GM12891 (cell line): Measurements from ENCODE around the gene CSNK2A1.

Experiments used
- DNase-seq: peaks from one replicate; pipeline ENCODE4 v3.0.0; 2011; ENCODE audit warnings: low spot score; ENCODE audit not compliant: insufficient read length
- FAIRE-seq: peaks from 2 replicates; lab custom pipeline; 2011; peaks lifted over from hg19 to GRCh38; lab: Jason Lieb, UNC
- PAX5 ChIP-seq: IDR thresholded peaks from 2 replicates; pipeline ENCODE4 v1.6.1; 2011; ENCODE audit warnings: low read length, moderate library complexity, mild to moderate bottlenecking; ENCODE audit not compliant: insufficient read depth, severe bottlenecking
- POLR2A ChIP-seq: IDR thresholded peaks from 2 replicates; pipeline ENCODE4 v1.6.1; 2011; ENCODE audit warnings: low read depth, low read length, control low read depth
- POLR2AphosphoS5 ChIP-seq: IDR thresholded peaks from 2 replicates; pipeline ENCODE4 v1.6.1; 2011; ENCODE audit warnings: low read depth, low read length, control low read depth
- POU2F2 ChIP-seq: IDR thresholded peaks from 2 replicates; pipeline ENCODE4 v1.6.1; 2011; ENCODE audit warnings: low read depth, mild to moderate bottlenecking, control low read depth, low read length, moderate library complexity
- SPI1 ChIP-seq: IDR thresholded peaks from 2 replicates; pipeline ENCODE4 v1.6.1; 2011; ENCODE audit warnings: low read depth, low read length, control low read depth
- TAF1 ChIP-seq: IDR thresholded peaks from 2 replicates; pipeline ENCODE4 v1.6.1; 2011; ENCODE audit warnings: low read depth, low read length, control low read depth

The CSNK2A1 gene

GRCh38 chr20:503048-503737 lies 40.4 kb downstream of the CSNK2A1 start:
- no peak for DNase-seq
- TF ChIP-seq SPI1 (no peak), POU2F2 (no peak), PAX5 (no peak), TAF1 (no peak), POLR2AphosphoS5 (no peak), POLR2A (no peak)
- no peak for FAIRE-seq

GRCh38 chr20:497979-498378 lies 45.6 kb downstream of the CSNK2A1 start:
- no peak for FAIRE-seq

GRCh38 chr20:496126-496696 lies 47.4 kb downstream of the CSNK2A1 start:
- FAIRE-seq (no peak), DNase-seq (no peak)
- no peak for TF ChIP-seq POU2F2
- no peak for TF ChIP-seq PAX5
- TF ChIP-seq POLR2AphosphoS5 = no peak
- no peak for TF ChIP-seq SPI1
- no peak for TF ChIP-seq POLR2A
- TF ChIP-seq TAF1 = no peak

More at GRCh38 chr20:497979-498378, 45.6 kb downstream of the CSNK2A1 start:
- no peak for DNase-seq
- no peak for TF ChIP-seq TAF1
- no peak for TF ChIP-seq SPI1
- no peak for TF ChIP-seq POU2F2
- no peak for TF ChIP-seq POLR2A
- TF ChIP-seq POLR2AphosphoS5 = no peak
- TF ChIP-seq PAX5 = no peak

- TF ChIP-seq SPI1 = no peak
- no peak for TF ChIP-seq POLR2AphosphoS5
- TF ChIP-seq TAF1 = no peak
- TF ChIP-seq PAX5 = no peak
- no peak for TF ChIP-seq POLR2A
- no peak for TF ChIP-seq POU2F2
- DNase-seq (no peak), FAIRE-seq (no peak)
These were observed 51.4 kb downstream of the CSNK2A1 start for GRCh38 chr20:492159-492558.

- no peak for TF ChIP-seq POU2F2
- TF ChIP-seq SPI1 = no peak
- TF ChIP-seq TAF1 = no peak
- TF ChIP-seq POLR2AphosphoS5 = no peak
- TF ChIP-seq POLR2A = no peak
- TF ChIP-seq PAX5 = no peak
- DNase-seq = no peak
- no peak for FAIRE-seq
These were observed 55.9 kb downstream of the CSNK2A1 start for GRCh38 chr20:487655-488054.

- TF ChIP-seq POLR2AphosphoS5 = no peak
- no peak for TF ChIP-seq POU2F2
- TF ChIP-seq POLR2A = no peak
- TF ChIP-seq PAX5 = no peak
- TF ChIP-seq SPI1 = no peak
- TF ChIP-seq TAF1 = no peak
- FAIRE-seq = no peak
- no peak for DNase-seq
These were observed 59.6 kb downstream of the CSNK2A1 start for GRCh38 chr20:483815-484644.

GRCh38 chr20:481167-481566 lies 62.4 kb downstream of the CSNK2A1 start:
- FAIRE-seq = no peak
- no peak for TF ChIP-seq POU2F2
- DNase-seq = no peak

- TF ChIP-seq SPI1 = no peak
- no peak for TF ChIP-seq POLR2AphosphoS5
- TF ChIP-seq POU2F2 = no peak
- no peak for TF ChIP-seq POLR2A
- TF ChIP-seq PAX5 = no peak
- FAIRE-seq (no peak), DNase-seq (no peak)
These were observed 63.5 kb downstream of the CSNK2A1 start for GRCh38 chr20:480044-480443.

- FAIRE-seq (peak; percentile 5), DNase-seq (no peak)
- no peak for TF ChIP-seq TAF1
- no peak for TF ChIP-seq SPI1
- TF ChIP-seq PAX5 = no peak
These were observed 64.1 kb downstream of the CSNK2A1 start for GRCh38 chr20:479487-479886.

GRCh38 chr20:478949-479429 lies 64.6 kb downstream of the CSNK2A1 start:
- DNase-seq (peak; percentile 25), FAIRE-seq (peak; percentile 79)
- TF ChIP-seq POU2F2 (no peak), PAX5 (no peak), SPI1 (no peak), TAF1 (no peak), POLR2A (no peak), POLR2AphosphoS5 (no peak)
